Measurements from ENCODE around the gene ZNF787. TPM values are rescaled to one million over a fixed set of nuclear protein-coding genes. Genes with fewer than 3 reads are reported as not detected.

The ZNF787 gene
- total RNA-seq, 4 donors from 2014 or later = 3.3 to 32.1 (median 21.5) TPM; not detected in 1

DNA sequence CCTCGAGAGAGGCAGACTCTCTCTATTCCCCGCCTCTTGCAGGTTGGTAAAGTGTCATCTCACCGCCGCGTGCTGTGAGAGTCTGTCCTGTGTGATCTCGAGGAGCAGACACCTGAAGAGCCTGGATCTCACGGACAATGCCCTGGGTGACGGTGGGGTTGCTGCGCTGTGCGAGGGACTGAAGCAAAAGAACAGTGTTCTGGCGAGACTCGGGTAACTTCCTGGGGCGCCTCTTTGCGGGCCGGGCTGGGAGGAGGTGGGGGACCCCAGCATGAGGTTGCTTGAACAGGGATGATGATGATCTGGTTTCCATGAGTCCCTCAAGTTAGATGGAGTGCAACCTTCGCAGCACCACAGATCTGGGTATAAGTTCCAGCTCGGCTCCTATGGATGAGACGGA, 67.5 kb downstream of the ZNF787 start:
- Histone ChIP-seq H3K9me3 (no peaks in the 10 kb centered on the region), H3K36me3 (no peaks in the 10 kb centered on the region), H3K27me3 (no peaks in the 10 kb centered on the region), H3K4me1 (no peaks in the 10 kb centered on the region), H3K27ac (no peak overlapping the region), H3K4me3 (no peak overlapping the region)
- no peak for DNase-seq
- no peak for TF ChIP-seq CTCF (IDR thresholded peaks at IDR 0.05)
- TF ChIP-seq POLR2A (IDR thresholded peaks at IDR 0.05) = no peak
- intact Hi-C loops (cut with DNase I; ENCODE audit: low total_unique reads) = no loop called here

Small RNA genes lying within 50 kb of the gene (small RNA-seq; reads per million reads assigned to genes)
- not detected for gene AC024580.2
- gene RF00019 = not detected

Other genes with a start within 250 kb of the ZNF787 start
- not detected for gene NLRP13, start 189.0 kb downstream of the ZNF787 start, total RNA-seq
- not detected for gene NLRP8, start 173.5 kb downstream of the ZNF787 start, total RNA-seq
- gene NLRP5, start 134.5 kb downstream of the ZNF787 start, total RNA-seq = under 1 TPM in 1 of 4 donors, not detected in 3; 0.35 TPM
- gene ZNF444, start 20.0 kb upstream of the ZNF787 start, total RNA-seq = 10 to 100 TPM in 3 of 4 donors, 1 to 10 TPM in 1; 5.3 to 38.9 (median 21.0) TPM
- not detected for gene GALP, start 54.7 kb upstream of the ZNF787 start, total RNA-seq
- gene ZSCAN5B, start 76.5 kb upstream of the ZNF787 start, total RNA-seq = not detected
- gene ZSCAN5C, start 81.0 kb upstream of the ZNF787 start, total RNA-seq = not detected
- gene EDDM13, start 151.5 kb upstream of the ZNF787 start, total RNA-seq = not detected
- gene ZSCAN5A, start 193.5 kb upstream of the ZNF787 start, total RNA-seq = 10 to 100 TPM in 2 of 4 donors, 1 to 10 TPM in 2; 1.3 to 20.7 (median 12.3) TPM